Measurements from ENCODE around the gene CDK5. TPM values are rescaled to one million over a fixed set of nuclear protein-coding genes. Genes with fewer than 3 reads are reported as not detected.

CDK5 gene
- total RNA-seq, 1 experiment from 2014 or later = 12.2 TPM

DNA sequence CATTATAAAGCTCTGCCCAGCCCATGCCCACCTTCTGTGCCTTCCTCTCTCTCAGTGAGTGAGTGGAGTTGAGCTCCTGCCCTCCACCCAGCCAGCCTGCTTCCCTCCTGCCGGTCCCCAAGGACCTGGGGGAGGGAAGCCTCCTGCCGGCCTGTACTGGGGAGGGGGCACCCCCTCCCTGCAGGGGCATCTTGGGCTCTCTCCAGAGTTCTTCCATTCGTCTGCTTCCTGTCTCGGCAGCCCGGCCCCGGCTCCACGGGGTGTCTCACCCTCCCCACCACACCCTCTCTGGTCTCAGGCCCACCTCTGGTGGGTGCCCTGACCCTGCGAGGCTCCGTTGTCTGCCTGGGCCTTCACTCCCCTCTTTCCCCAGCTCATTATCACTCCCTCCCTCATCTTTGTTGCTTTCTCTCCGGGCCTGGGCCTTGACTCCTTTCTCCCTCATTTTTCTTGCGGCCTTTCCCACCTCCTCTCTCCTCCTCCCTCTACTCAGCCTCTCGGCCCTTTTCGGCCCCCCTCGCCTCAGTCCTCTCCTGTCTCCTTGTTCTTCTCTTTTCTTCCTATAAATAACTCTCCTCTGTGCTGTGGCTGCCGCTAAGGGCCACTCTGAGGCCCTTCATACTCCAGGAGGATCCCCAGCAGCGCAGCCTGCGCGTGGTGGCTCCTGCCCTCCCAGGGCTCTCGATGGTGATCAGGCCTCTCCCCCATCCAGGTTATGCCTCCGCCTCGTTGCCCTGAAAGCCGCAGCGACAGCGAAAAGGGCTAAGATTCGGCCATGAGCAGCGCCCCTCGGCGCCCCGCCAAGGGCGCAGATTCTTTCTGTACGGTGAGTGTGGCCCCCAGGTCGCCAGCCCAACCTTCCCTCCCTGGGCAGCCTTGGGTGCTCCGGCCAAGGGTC lies 3.8 kb upstream of the CDK5 start:
- Mint-ChIP-seq H3K27me3 (ENCODE audit: insufficient read depth, unreplicated experiment) (no peaks in the 10 kb centered on the region), H3K27ac (ENCODE audit: low read depth, unreplicated experiment) (peak overlapping the region; percentile 63), H3K9me3 (ENCODE audit: unreplicated experiment) (no peaks in the 10 kb centered on the region), H3K36me3 (ENCODE audit: insufficient read depth, unreplicated experiment) (peaks cover 37% of the 10 kb centered on the region), H3K4me1 (ENCODE audit: insufficient read depth, unreplicated experiment) (peaks cover 38% of the 10 kb centered on the region), H3K4me3 (ENCODE audit: unreplicated experiment) (peak overlapping the region; percentile 97)
- no peak for DNase-seq (ENCODE audit: unreplicated experiment)
- no TSS peak for BruUV-seq (replicated peaks)
- ChIA-PET CTCF (interaction anchor here (0.6 to 4.6 kb wide), 9 partner anchors 14 to 596 kb away, joined by 3 to 42 read pairs (median 3); no protein-coding TSS in a partner anchor), POLR2A (interaction anchor here (0.9 to 8.4 kb wide), 5 partner anchors 19 to 51 kb away, joined by 3 to 151 read pairs (median 42); partner anchors contain the start of genes ABCB8, AGAP3, FASTK and TMUB1)
- TF ChIP-seq CTCF (IDR thresholded peaks at IDR 0.05; ENCODE audit: unreplicated experiment) = no peak
- intact Hi-C loops (cut with micrococcal nuclease) = no loop called here

- Mint-ChIP-seq H3K4me1 (ENCODE audit: insufficient read depth, unreplicated experiment) (peaks cover 38% of the 10 kb centered on the region), H3K9me3 (ENCODE audit: unreplicated experiment) (no peaks in the 10 kb centered on the region), H3K27ac (ENCODE audit: low read depth, unreplicated experiment) (peak overlapping the region; percentile 87), H3K4me3 (ENCODE audit: unreplicated experiment) (peak overlapping the region; percentile 97), H3K36me3 (ENCODE audit: insufficient read depth, unreplicated experiment) (peaks cover 31% of the 10 kb centered on the region), H3K27me3 (ENCODE audit: insufficient read depth, unreplicated experiment) (no peaks in the 10 kb centered on the region)
- no peak for TF ChIP-seq CTCF (IDR thresholded peaks at IDR 0.05; ENCODE audit: unreplicated experiment)
- ChIA-PET CTCF (interaction anchor here (0.6 to 4.6 kb wide), 12 partner anchors 11 to 162 kb away, joined by 3 to 42 read pairs (median 4); no protein-coding TSS in a partner anchor), POLR2A (interaction anchor here (1.8 to 8.4 kb wide), 4 partner anchors 14 to 52 kb away, joined by 6 to 151 read pairs (median 61); partner anchors contain the start of genes ABCB8, AGAP3, FASTK and TMUB1)
- DNase-seq (ENCODE audit: unreplicated experiment) = peak; percentile 71
- intact Hi-C loops (cut with micrococcal nuclease) = no loop called here
- no TSS peak for BruUV-seq (replicated peaks)
Observed at GRCh38 chr7:151060416-151061212, 2.9 kb upstream of the CDK5 start.

GRCh38 chr7:151060113-151060415 lies 2.4 kb upstream of the CDK5 start:
- intact Hi-C loops (cut with micrococcal nuclease) = no loop called here
- CTCF ChIA-PET = interaction anchor here (0.6 to 4.6 kb wide), 9 partner anchors 11 to 161 kb away, joined by 3 to 42 read pairs (median 4); no protein-coding TSS in a partner anchor
- Mint-ChIP-seq H3K4me3 (ENCODE audit: unreplicated experiment) (peak overlapping the region; percentile 97), H3K36me3 (ENCODE audit: insufficient read depth, unreplicated experiment) (peaks cover 26% of the 10 kb centered on the region), H3K27ac (ENCODE audit: low read depth, unreplicated experiment) (peak overlapping the region; percentile 87), H3K4me1 (ENCODE audit: insufficient read depth, unreplicated experiment) (peaks cover 38% of the 10 kb centered on the region), H3K27me3 (ENCODE audit: insufficient read depth, unreplicated experiment) (no peaks in the 10 kb centered on the region), H3K9me3 (ENCODE audit: unreplicated experiment) (no peaks in the 10 kb centered on the region)
- BruUV-seq (replicated peaks) = no TSS peak
- DNase-seq (ENCODE audit: unreplicated experiment) = peak; percentile 39
- POLR2A ChIA-PET = interaction anchor here (1.8 to 8.4 kb wide), 4 partner anchors 13 to 53 kb away, joined by 6 to 151 read pairs (median 61); partner anchors contain the start of genes ABCB8, AGAP3, FASTK and TMUB1
- TF ChIP-seq CTCF (IDR thresholded peaks at IDR 0.05; ENCODE audit: unreplicated experiment) = no peak

Data from MCF 10A (cell line).